T follicular helper cell (primary cell): ENCODE data around the gene RBL2.
"Not testable (repeated sequence)": the region's sequence is repeated elsewhere in the genome, so short reads cannot be mapped to it uniquely, and the experiment has no call there.

Experiments
- DNase-seq: peaks from one replicate; pipeline ENCODE4 v3.0.0-alpha.2; 2020; ENCODE audit warnings: low read depth

The RBL2 gene

DNA sequence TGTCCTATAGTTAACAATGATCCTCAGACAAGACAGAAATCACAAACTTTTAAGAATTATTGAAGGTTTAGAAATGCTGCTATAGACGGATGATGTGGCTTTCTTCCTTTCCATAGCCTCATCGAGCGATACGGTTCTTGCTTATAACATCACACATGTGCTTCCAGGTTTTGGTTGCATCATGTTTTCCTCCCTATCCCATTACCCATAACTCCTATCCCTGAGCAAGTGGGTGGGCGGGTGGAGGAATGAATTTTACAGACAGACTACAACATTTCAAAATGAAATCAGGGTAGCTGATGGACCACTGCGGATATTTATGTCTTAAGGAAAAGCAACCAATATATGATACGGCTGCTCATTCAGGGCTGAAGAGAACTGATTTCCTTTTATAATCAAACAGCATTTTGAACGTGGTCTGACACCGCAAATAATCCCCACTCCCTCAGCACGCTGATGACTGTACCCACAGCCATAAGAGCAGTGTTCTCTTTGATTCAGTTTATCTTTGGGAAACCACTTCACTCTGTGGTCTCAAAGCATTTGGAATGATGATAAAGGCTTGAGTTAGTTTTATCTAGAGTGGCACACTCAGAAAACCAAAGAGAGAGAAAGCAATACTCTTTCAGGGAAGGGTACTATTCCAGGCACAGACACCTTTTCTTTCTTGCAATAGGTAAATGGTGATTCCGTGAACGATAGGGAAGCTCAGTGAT, 73.4 kb downstream of the RBL2 start:
- no peak for DNase-seq

- DNase-seq, result no peak
Measured at GRCh38 chr16:53509906-53510703, 75.8 kb downstream of the RBL2 start.

DNA sequence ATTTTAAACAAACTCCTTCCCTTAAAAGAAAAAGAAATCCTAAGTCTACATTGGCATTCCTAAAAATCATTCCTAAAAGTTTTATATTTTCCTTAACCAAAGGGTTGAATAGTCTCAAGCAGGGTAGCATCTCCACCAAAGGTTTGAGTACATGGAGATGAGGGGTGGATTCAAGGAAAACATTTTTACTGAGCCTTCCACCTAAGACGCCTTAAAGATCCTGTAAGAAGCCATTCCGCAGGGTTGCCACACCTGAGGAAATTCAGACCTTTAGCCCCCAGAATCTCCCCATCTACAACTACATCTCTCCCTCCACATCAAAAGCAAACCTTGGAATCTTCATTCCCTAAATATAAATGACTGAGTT, 76.4 kb downstream of the RBL2 start:
- no peak for DNase-seq

- DNase-seq, result no peak
Measured at GRCh38 chr16:53511084-53511402, 76.8 kb downstream of the RBL2 start.

GRCh38 chr16:53511403-53512280, 77.4 kb downstream of the RBL2 start:
- no peak for DNase-seq

DNA sequence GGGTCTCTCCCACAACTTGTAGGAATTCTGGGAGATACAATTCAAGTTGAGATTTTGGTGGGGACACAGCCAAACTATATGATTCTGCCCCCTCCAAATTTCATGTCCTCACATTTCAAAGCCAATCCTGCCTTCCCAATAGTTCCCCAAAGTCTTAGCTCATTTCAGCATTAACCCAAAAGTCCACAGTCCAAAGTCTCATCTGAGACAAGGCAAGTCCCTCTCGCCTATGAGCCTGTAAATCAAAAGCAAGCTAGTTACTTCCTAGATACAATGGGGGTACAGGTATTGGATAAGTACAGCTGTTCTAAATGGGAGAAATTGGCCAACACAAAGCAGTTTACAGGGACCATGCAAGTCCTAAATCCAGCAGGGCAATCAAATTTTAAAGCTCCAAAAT, 78.5 kb downstream of the RBL2 start:
- DNase-seq, result not testable (repeated sequence)

GRCh38 chr16:53515259-53515658, 81.0 kb downstream of the RBL2 start:
- no peak for DNase-seq

- DNase-seq, result no peak
Measured at GRCh38 chr16:53515811-53516210, 81.5 kb downstream of the RBL2 start.

DNA sequence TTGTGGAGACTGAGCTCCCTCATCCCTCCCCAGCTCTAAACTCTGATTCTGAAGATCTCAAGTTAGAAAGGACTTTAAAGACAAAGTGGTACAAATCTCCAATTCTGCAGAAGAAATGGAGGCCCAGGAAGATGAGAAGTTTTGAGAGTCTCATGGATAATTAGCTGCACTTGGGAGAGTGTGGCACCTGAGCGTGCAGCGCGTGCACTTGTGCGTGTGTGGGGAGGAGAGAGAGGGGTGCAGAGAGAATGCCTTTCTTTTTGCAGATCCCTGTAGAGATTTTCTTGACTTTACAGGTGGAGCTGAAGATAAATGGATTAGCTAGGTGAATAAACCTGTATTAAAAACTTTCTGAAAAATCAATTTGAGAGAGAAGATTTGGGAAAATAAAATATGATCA, 83.6 kb downstream of the RBL2 start:
- no peak for DNase-seq

DNA sequence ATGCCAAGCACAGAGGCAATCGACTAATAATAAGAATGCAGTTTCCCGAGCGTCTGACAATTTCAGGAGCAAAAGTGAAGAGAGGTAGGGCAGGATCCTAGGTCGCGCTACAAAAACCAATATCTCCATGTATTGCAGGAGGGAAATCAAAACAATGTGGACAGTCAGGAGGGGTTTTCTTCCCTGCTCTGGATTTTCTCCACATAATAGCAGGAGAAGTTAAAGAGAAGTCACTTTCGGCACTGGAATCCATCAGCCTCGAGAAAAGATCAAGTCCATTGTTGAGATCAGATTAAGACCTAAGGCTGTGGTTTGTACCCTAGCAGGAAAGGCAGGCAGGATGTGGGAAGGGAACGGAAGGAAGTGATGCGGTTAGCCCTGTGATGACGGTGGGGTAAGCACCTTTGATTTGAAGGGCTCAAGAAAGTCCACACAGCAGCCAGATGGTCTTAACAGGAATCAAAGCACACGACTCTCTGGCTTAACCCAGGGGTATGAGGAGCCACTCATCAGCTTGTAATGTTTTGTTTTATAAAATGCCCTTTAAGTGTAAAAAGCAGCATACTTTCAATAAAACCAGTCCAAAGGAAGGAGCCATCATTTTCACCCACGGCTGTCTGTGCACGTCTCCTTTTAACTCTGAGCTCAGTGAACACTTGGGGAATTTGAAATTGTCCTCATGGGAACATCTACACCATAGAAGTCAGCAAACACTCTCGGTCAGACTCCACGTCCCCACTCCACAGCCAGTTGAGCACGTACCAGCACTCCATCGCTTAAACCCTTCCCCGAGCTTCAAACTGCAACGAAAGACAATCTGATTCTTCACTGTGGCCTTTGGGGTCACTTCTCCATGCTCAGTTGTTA, 84.5 kb downstream of the RBL2 start:
- DNase-seq, result peak; percentile 53

DNA sequence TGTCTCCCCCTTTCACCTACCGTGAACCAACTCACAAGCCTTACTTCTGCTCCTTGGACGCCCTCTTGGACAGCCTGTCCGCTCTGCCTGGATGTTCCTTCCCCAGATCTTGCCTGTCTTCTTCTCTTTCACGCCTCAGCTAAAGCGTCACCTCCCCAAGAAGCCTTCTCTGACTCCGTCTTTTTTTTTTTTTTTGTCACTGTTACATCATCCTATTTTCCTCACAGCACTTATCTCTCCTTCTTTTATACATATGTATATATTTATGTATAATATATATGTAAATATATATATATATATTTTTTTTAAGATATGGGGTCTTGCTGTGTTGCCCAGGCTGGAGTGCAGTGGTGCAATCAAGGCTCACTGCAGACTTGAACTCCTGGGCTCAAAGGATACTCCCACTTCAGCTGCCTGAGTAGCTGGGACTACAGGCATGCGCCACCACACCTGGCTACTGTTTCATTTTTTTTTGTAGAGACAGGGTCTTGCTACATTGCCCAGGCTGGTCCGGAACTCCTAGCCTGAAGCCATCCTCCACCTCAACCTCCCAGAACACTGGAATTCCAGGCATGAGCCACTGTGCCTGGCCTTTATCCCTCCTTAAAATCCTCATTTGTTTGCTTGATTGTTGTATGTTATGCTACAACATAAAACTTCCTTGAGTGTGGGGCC, 85.3 kb downstream of the RBL2 start:
- DNase-seq, result no peak

GRCh38 chr16:53523126-53523804, 89.0 kb downstream of the RBL2 start:
- DNase-seq, result no peak

GRCh38 chr16:53523971-53524548, 89.8 kb downstream of the RBL2 start:
- no peak for DNase-seq

GRCh38 chr16:53528797-53529196, 94.5 kb downstream of the RBL2 start:
- DNase-seq, result no peak

DNA sequence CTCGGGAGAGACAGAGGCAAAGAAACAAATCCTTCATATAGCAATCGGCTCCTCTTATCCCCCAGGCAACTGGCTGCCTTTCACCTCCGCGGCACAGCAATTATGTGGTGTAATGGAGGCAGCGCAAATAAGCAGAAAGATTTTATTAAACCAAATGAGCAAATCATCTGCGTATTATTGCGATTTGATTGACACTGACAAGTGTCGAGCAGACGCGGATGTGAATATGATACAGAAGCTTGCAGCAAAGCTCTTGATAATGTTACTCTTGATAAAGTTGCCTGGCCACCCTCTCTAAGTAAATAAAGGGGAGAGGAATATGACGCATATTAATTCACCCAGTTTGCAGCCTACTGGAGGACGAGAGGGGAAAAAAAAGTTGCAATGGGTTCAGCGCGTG, 95.2 kb downstream of the RBL2 start:
- DNase-seq, result no peak

GRCh38 chr16:53530046-53530445, 95.8 kb downstream of the RBL2 start:
- no peak for DNase-seq

GRCh38 chr16:53530741-53531140, 96.5 kb downstream of the RBL2 start:
- no peak for DNase-seq

DNA sequence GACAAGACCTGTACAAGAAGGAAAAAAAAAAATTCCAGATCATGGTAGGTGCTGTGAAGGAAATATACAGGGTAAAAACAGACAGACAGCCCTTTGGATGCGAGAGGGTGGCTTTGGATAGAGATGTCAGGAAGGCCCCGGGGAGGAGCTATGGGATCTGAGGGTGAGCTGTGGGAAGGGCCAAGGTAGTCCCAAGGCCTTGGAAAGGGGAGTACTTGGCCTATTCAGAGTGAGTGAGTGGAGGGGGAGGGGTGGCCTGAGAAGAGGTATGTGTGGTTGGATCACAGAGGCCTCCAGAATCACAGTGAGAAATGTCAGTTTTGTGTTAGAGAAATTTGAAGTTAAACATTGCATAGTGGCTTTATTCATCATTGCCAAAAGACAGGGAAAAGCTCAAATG, 99.9 kb downstream of the RBL2 start:
- no peak for DNase-seq

DNA sequence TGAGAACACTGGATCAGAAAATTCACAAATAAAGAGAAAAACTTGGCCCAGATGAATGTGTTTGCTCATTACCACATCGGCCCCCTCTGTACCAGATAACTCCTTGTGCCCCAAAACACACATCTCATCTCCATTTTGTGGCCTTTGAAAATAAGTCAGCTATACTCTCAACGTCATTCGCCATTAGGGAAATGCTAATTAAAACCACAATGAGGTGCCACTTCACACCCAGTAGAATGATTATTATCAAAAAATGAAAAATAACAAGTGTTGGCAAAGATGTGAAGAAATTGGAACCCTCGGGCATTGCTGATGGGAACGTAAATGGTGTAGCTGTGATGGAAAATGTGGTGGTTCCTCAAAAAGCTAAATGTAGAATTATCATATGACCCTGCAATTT, 103.4 kb downstream of the RBL2 start:
- DNase-seq, result no peak

- not testable (repeated sequence) for DNase-seq
Measured at GRCh38 chr16:53539346-53539745, 105.1 kb downstream of the RBL2 start.
